ENCODE measurements around the gene KRTAP9-9.
"Not testable (repeated sequence)": the region's sequence is repeated elsewhere in the genome, so short reads cannot be mapped to it uniquely, and the experiment has no call there.

KRTAP9-9 gene

GRCh38 chr17:41237949-41238437, 17.2 kb upstream of the KRTAP9-9 start, which contains the start of gene KRTAP9-8:
Gene KRTAP9-8 (plus strand): TSS chr17:41237999. CDS start chr17:41238052, 53 bp downstream.
- not testable (repeated sequence) for H3K27ac ChIP-seq (ENCODE audit: low read length); H3K9ac ChIP-seq (ENCODE audit: low read length); H3K9me3 ChIP-seq (ENCODE audit: control insufficient read depth, low read depth, low read length); H3K27me3 ChIP-seq (ENCODE audit: control insufficient read depth, insufficient read depth, low read length); H3K4me3 ChIP-seq (ENCODE audit: low read length); H3K36me3 ChIP-seq (ENCODE audit: control insufficient read depth, low read depth, low read length); H3K4me1 ChIP-seq (ENCODE audit: control insufficient read depth, low read depth, low read length)

DNA sequence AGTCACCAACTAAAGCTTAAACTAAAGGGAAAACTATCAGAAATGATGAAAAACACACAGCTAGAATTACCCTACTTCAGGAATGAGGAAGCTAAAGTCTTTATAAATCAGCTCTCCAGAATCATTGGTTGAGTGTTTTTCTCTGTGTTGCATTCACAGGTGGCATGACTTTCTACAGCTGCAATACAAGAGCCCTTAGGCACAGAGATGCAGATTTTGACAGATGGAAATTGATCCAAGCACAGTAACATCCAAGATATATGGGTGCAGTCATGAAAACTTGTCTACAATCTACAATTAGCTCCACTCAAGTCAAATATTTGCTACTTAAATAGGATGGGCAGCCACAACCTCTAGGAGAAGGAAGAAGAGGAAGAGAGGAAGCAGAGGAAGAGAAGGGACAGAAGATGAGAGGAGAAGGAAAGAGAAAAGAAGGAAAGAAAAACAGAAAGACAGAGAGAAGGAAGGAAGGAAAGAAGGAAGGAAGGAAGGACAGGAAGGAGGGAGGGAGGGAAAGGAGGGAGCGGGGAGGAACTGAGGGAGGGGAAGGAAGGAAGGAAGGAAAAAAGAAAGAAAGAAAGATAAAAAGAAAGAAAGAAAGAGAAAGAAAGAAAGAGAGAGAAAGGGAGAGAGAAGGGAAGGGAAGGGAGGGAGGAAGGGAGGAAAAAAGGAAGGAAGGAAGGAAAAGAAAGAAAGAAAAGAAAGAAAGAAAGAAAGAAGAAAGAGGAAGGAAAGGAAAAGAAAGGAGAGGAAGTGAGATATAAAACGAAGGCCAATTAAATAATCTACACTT, 8.0 kb upstream of the KRTAP9-9 start:
- not testable (repeated sequence) for H3K4me1 ChIP-seq (ENCODE audit: control insufficient read depth, low read depth, low read length); H3K36me3 ChIP-seq (ENCODE audit: control insufficient read depth, low read depth, low read length); H3K27ac ChIP-seq (ENCODE audit: low read length); H3K9me3 ChIP-seq (ENCODE audit: control insufficient read depth, low read depth, low read length); H3K4me3 ChIP-seq (ENCODE audit: low read length); H3K9ac ChIP-seq (ENCODE audit: low read length); H3K27me3 ChIP-seq (ENCODE audit: control insufficient read depth, insufficient read depth, low read length)

DNA sequence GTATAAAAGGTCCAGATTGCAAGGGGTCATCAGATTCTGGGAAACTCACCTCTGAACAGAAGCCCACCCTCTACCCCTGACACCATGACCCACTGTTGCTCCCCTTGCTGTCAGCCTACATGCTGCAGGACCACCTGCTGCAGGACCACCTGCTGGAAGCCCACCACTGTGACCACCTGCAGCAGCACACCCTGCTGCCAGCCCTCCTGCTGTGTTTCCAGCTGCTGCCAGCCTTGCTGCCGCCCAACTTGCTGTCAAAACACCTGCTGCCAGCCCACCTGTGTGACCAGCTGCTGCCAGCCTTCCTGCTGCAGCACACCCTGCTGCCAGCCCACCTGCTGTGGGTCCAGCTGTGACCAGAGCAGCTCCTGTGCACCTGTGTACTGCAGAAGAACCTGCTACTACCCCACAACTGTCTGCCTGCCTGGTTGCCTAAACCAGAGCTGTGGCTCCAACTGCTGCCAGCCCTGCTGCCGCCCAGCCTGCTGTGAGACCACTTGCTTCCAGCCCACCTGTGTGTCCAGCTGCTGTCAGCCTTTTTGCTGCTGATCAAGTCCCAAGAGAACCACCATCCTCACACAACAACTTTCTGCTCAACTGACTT, 5.4 kb upstream of the KRTAP9-9 start, which contains the start of gene KRTAP9-4:
KRTAP9-4 (plus strand) TSS at position 51 of the 604 bp plus-strand sequence; CDS start at position 85, 34 bp downstream.
- H3K36me3 ChIP-seq (ENCODE audit: control insufficient read depth, low read depth, low read length); H3K4me1 ChIP-seq (ENCODE audit: control insufficient read depth, low read depth, low read length); H3K27ac ChIP-seq (ENCODE audit: low read length); H3K27me3 ChIP-seq (ENCODE audit: control insufficient read depth, insufficient read depth, low read length); H3K9ac ChIP-seq (ENCODE audit: low read length); H3K9me3 ChIP-seq (ENCODE audit: control insufficient read depth, low read depth, low read length); H3K4me3 ChIP-seq (ENCODE audit: low read length): not testable (repeated sequence)

DNA sequence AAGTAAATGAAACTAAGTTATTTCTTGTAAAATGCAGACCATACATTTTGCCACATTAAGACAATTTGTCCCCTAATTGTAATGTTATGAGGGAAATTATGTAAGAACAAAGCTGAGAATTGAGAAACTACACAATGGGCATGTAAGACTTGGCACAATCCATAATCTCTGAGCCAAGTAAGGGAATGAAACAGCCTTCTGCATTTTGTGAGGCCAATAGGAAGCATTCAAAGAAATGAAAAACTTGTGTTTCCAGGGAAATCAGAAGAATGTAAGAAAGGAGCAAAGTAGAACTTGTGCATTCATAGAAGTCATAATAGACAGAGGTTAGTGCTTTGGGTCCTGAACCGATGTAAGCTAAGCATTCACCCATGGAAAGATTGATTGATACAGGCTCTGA, 3.9 kb upstream of the KRTAP9-9 start:
- no peaks in the 10 kb centered on the region for H3K9me3 ChIP-seq (ENCODE audit: control insufficient read depth, low read depth, low read length)
- no peaks in the 10 kb centered on the region for H3K36me3 ChIP-seq (ENCODE audit: control insufficient read depth, low read depth, low read length)
- H3K27me3 ChIP-seq (ENCODE audit: control insufficient read depth, insufficient read depth, low read length): no peaks in the 10 kb centered on the region
- H3K27ac ChIP-seq (ENCODE audit: low read length): no peak overlapping the region
- H3K9ac ChIP-seq (ENCODE audit: low read length): no peak overlapping the region
- no peaks in the 10 kb centered on the region for H3K4me1 ChIP-seq (ENCODE audit: control insufficient read depth, low read depth, low read length)
- H3K4me3 ChIP-seq (ENCODE audit: low read length): no peak overlapping the region

DNA sequence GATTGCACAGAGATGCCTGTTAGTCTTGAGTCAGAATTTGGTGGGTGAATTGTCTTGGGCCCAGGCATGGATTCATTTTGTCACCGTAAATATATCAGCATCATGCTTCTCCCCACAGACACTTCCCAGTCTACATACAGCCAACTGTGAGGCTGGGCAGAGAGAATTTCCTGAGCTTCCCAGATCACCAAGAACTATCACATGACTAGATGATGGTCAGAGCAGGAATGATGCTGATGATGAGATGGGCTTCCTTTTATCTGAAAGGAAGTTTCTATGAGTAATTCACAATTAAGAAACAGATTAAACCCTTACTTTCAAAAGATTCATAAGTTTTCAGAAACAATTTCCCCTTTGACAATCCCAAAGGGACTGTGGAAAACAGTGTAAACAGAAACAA, 323 bp upstream of the KRTAP9-9 start:
- H3K9ac ChIP-seq (ENCODE audit: low read length): no peak overlapping the region
- H3K27ac ChIP-seq (ENCODE audit: low read length): no peak overlapping the region
- no peaks in the 10 kb centered on the region for H3K9me3 ChIP-seq (ENCODE audit: control insufficient read depth, low read depth, low read length)
- H3K4me1 ChIP-seq (ENCODE audit: control insufficient read depth, low read depth, low read length): no peaks in the 10 kb centered on the region
- H3K27me3 ChIP-seq (ENCODE audit: control insufficient read depth, insufficient read depth, low read length): no peaks in the 10 kb centered on the region
- no peaks in the 10 kb centered on the region for H3K36me3 ChIP-seq (ENCODE audit: control insufficient read depth, low read depth, low read length)
- H3K4me3 ChIP-seq (ENCODE audit: low read length): no peak overlapping the region

DNA sequence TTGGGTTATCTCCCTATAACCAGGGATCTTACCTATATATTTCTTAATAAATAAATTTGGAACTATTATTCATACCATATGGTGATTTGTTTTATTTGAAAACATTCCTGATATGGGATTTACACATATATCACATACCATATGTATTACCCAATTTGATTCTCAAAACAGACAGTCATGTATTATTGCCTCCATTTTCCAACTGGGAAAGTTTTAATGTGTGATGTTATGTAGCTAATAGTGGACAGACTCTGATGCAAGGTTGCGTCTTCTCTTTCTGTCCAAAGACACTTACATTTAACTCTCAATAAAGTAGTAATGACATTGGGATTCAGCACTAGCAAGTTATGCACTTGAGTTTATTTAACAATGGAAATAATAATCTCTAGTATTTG, 1.1 kb downstream of the KRTAP9-9 start:
- Histone ChIP-seq H3K4me1 (ENCODE audit: control insufficient read depth, low read depth, low read length) (no peaks in the 10 kb centered on the region), H3K36me3 (ENCODE audit: control insufficient read depth, low read depth, low read length) (no peaks in the 10 kb centered on the region), H3K27me3 (ENCODE audit: control insufficient read depth, insufficient read depth, low read length) (no peaks in the 10 kb centered on the region), H3K27ac (ENCODE audit: low read length) (no peak overlapping the region), H3K4me3 (ENCODE audit: low read length) (no peak overlapping the region), H3K9me3 (ENCODE audit: control insufficient read depth, low read depth, low read length) (no peaks in the 10 kb centered on the region), H3K9ac (ENCODE audit: low read length) (no peak overlapping the region)

DNA sequence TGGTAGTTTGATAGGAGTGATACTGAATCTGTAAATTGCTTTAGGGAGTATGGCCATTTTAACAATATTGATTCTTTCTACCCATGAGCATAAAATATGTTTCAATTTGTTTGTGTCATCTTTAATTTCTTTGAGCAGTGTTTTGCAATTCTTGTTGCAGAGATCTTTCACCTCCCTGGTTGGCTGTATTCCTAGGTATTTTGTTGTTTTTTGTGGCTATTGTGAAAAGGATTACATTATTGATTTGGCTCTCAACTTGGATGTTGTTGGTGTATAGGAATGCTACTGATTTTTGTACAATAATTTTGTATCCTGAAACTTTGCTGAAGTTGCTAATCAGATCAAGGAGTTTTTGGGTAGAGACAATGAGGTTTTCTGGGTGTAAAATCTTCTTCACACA, 3.2 kb downstream of the KRTAP9-9 start:
- H3K36me3 ChIP-seq (ENCODE audit: control insufficient read depth, low read depth, low read length): no peaks in the 10 kb centered on the region
- no peaks in the 10 kb centered on the region for H3K27me3 ChIP-seq (ENCODE audit: control insufficient read depth, insufficient read depth, low read length)
- H3K4me3 ChIP-seq (ENCODE audit: low read length): no peak overlapping the region
- no peak overlapping the region for H3K27ac ChIP-seq (ENCODE audit: low read length)
- H3K4me1 ChIP-seq (ENCODE audit: control insufficient read depth, low read depth, low read length): no peaks in the 10 kb centered on the region
- H3K9me3 ChIP-seq (ENCODE audit: control insufficient read depth, low read depth, low read length): no peaks in the 10 kb centered on the region
- no peak overlapping the region for H3K9ac ChIP-seq (ENCODE audit: low read length)

- no peaks in the 10 kb centered on the region for H3K9me3 ChIP-seq (ENCODE audit: control insufficient read depth, low read depth, low read length)
Observed at GRCh38 chr17:41263212-41263611, 8.0 kb downstream of the KRTAP9-9 start.

GRCh38 chr17:41264599-41264998, 9.4 kb downstream of the KRTAP9-9 start:
- Histone ChIP-seq H3K4me3 (ENCODE audit: low read length) (no peak overlapping the region), H3K27ac (ENCODE audit: low read length) (no peak overlapping the region), H3K27me3 (ENCODE audit: control insufficient read depth, insufficient read depth, low read length) (no peaks in the 10 kb centered on the region), H3K4me1 (ENCODE audit: control insufficient read depth, low read depth, low read length) (no peaks in the 10 kb centered on the region), H3K36me3 (ENCODE audit: control insufficient read depth, low read depth, low read length) (no peaks in the 10 kb centered on the region), H3K9ac (ENCODE audit: low read length) (no peak overlapping the region), H3K9me3 (ENCODE audit: control insufficient read depth, low read depth, low read length) (no peaks in the 10 kb centered on the region)

More at GRCh38 chr17:41263212-41263611, 8.0 kb downstream of the KRTAP9-9 start:
- H3K4me1 ChIP-seq (ENCODE audit: control insufficient read depth, low read depth, low read length): no peaks in the 10 kb centered on the region
- no peak overlapping the region for H3K4me3 ChIP-seq (ENCODE audit: low read length)
- no peaks in the 10 kb centered on the region for H3K36me3 ChIP-seq (ENCODE audit: control insufficient read depth, low read depth, low read length)
- no peak overlapping the region for H3K27ac ChIP-seq (ENCODE audit: low read length)
- H3K27me3 ChIP-seq (ENCODE audit: control insufficient read depth, insufficient read depth, low read length): no peaks in the 10 kb centered on the region
- H3K9ac ChIP-seq (ENCODE audit: low read length): no peak overlapping the region

- H3K9ac ChIP-seq (ENCODE audit: low read length): no peak within 1 kb of the TSS
- H3K27me3 ChIP-seq (ENCODE audit: control insufficient read depth, insufficient read depth, low read length): no peaks in the 10 kb centered on the region
- no peaks in the 10 kb centered on the region for H3K36me3 ChIP-seq (ENCODE audit: control insufficient read depth, low read depth, low read length)
- H3K4me1 ChIP-seq (ENCODE audit: control insufficient read depth, low read depth, low read length): no peaks in the 10 kb centered on the region
- H3K9me3 ChIP-seq (ENCODE audit: control insufficient read depth, low read depth, low read length): no peaks in the 10 kb centered on the region
- H3K4me3 ChIP-seq (ENCODE audit: low read length): no peak within 1 kb of the TSS
- H3K27ac ChIP-seq (ENCODE audit: low read length): no peak within 1 kb of the TSS
Observed at GRCh38 chr17:41265078-41265477, 9.9 kb downstream of the KRTAP9-9 start, which contains the start of gene KRTAP9-6. Gene KRTAP9-6 (plus strand): TSS chr17:41265378. CDS start chr17:41265378, 0 bp downstream.

DNA sequence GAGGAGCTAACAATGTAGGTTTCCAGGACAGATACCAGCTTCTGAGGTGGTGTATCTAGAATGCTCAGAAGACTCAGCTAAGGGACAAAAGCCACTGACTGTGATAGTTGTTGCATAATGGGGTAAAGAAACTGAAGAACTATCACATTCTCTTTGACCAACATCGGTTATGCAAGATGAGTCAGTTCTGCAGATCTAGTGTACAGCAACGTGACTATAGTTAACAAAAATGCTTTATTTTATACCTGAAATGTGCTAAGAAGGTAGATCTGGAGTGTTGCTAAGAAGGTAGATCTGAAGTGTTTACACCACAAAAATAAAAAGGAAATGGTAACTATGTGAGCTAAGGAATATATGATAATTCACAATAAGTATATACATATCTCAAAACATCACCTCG, 12.5 kb downstream of the KRTAP9-9 start:
- Histone ChIP-seq H3K27ac (ENCODE audit: low read length) (no peak overlapping the region), H3K27me3 (ENCODE audit: control insufficient read depth, insufficient read depth, low read length) (no peaks in the 10 kb centered on the region), H3K4me3 (ENCODE audit: low read length) (no peak overlapping the region), H3K9me3 (ENCODE audit: control insufficient read depth, low read depth, low read length) (no peaks in the 10 kb centered on the region), H3K4me1 (ENCODE audit: control insufficient read depth, low read depth, low read length) (no peaks in the 10 kb centered on the region), H3K36me3 (ENCODE audit: control insufficient read depth, low read depth, low read length) (no peaks in the 10 kb centered on the region), H3K9ac (ENCODE audit: low read length) (no peak overlapping the region)

GRCh38 chr17:41271323-41271722, 16.1 kb downstream of the KRTAP9-9 start:
- not testable (repeated sequence) for H3K4me3 ChIP-seq (ENCODE audit: low read length); H3K9me3 ChIP-seq (ENCODE audit: control insufficient read depth, low read depth, low read length); H3K36me3 ChIP-seq (ENCODE audit: control insufficient read depth, low read depth, low read length); H3K4me1 ChIP-seq (ENCODE audit: control insufficient read depth, low read depth, low read length); H3K27ac ChIP-seq (ENCODE audit: low read length); H3K9ac ChIP-seq (ENCODE audit: low read length); H3K27me3 ChIP-seq (ENCODE audit: control insufficient read depth, insufficient read depth, low read length)

Data from iPS-18a (cell line).